ENCODE results near the gene FAM240B.

The FAM240B gene

GRCh38 chr9:38720083-38720745 lies at the start of gene FAM240B:
Gene FAM240B, minus strand, starts transcription at chr9:38720133. Its CDS starts 16,134 bp downstream, at chr9:38703999.
- DNase-seq: no peak

- DNase-seq: no peak
Observed at GRCh38 chr9:38768351-38768761, 48.4 kb upstream of the FAM240B start.

GRCh38 chr9:38765101-38765500 lies 45.2 kb upstream of the FAM240B start:
- no peak for DNase-seq

GRCh38 chr9:38761999-38762398 lies 42.1 kb upstream of the FAM240B start:
- no peak for DNase-seq

- no peak for DNase-seq
Observed at GRCh38 chr9:38761339-38761738, 41.4 kb upstream of the FAM240B start.

- DNase-seq: no peak
Observed at GRCh38 chr9:38756702-38757101, 36.8 kb upstream of the FAM240B start.

GRCh38 chr9:38747941-38748340 lies 28.0 kb upstream of the FAM240B start:
- no peak for DNase-seq

- DNase-seq: no peak
Observed at GRCh38 chr9:38747067-38747466, 27.1 kb upstream of the FAM240B start.

GRCh38 chr9:38746303-38746702 lies 26.4 kb upstream of the FAM240B start:
- DNase-seq: no peak

- no peak for DNase-seq
Observed at GRCh38 chr9:38744484-38744883, 24.6 kb upstream of the FAM240B start.

- no peak for DNase-seq
Observed at GRCh38 chr9:38737246-38737645, 17.3 kb upstream of the FAM240B start.

GRCh38 chr9:38734831-38735230 lies 14.9 kb upstream of the FAM240B start:
- no peak for DNase-seq

GRCh38 chr9:38733503-38733902 lies 13.6 kb upstream of the FAM240B start:
- DNase-seq: no peak

GRCh38 chr9:38732885-38733284 lies 13.0 kb upstream of the FAM240B start:
- no peak for DNase-seq

- peak; percentile 8 for DNase-seq
Observed at GRCh38 chr9:38727497-38728001, 7.6 kb upstream of the FAM240B start.

GRCh38 chr9:38724754-38725153 lies 4.8 kb upstream of the FAM240B start:
- DNase-seq: no peak

GRCh38 chr9:38718148-38718547 lies 1.8 kb downstream of the FAM240B start:
- no peak for DNase-seq

- no peak for DNase-seq
Observed at GRCh38 chr9:38715684-38716083, 4.2 kb downstream of the FAM240B start.

- DNase-seq: no peak
Observed at GRCh38 chr9:38713426-38713825, 6.5 kb downstream of the FAM240B start.

GRCh38 chr9:38708759-38709158 lies 11.2 kb downstream of the FAM240B start:
- DNase-seq: no peak

GRCh38 chr9:38707885-38708637 lies 11.9 kb downstream of the FAM240B start:
- DNase-seq: no peak

GRCh38 chr9:38706493-38706892 lies 13.4 kb downstream of the FAM240B start:
- DNase-seq: no peak

GRCh38 chr9:38705917-38706316 lies 14.0 kb downstream of the FAM240B start:
- no peak for DNase-seq

- no peak for DNase-seq
Observed at GRCh38 chr9:38700695-38701094, 19.2 kb downstream of the FAM240B start.

Data from activated CD4-positive, alpha-beta T cell treated with anti-CD3 and anti-CD28 coated beads, Interleukin-10, Interleukin-2, amounts not matched to agents 100 ng/mL and 50 ng/mL, durations not matched to agents 16 hours and 8 hours (primary cell).